HEK293T (cell line): ENCODE results near the gene TM7SF3.

Experiments used
- CTCF ChIA-PET: fragments of 350-600 bp; formaldehyde crosslinking; extraction: SDS; loops from one replicate; lab custom pipeline; 2021; ENCODE audit warnings: antibody characterized with exemption, inconsistent platforms; lab: Yijun Ruan, JAX
- POLR2A ChIA-PET: fragments of 350-600 bp; formaldehyde crosslinking; extraction: SDS; loops from one replicate; lab custom pipeline; 2020; ENCODE audit warnings: antibody characterized with exemption, inconsistent platforms; lab: Yijun Ruan, JAX
- DNase-seq: peaks from one replicate; pipeline ENCODE4 v3.0.0; 2012; ENCODE audit warnings: mixed read lengths; ENCODE audit errors: extremely low spot score
- ARNT ChIP-seq: fragments of 450-650 bp; IDR thresholded peaks from 2 replicates; pipeline ENCODE4 v1.6.1; 2017; ENCODE audit warnings: mild to moderate bottlenecking
- BHLHE40 ChIP-seq: fragments of 450-650 bp; IDR thresholded peaks from 2 replicates; pipeline ENCODE4 v1.6.1; 2016; ENCODE audit warnings: mild to moderate bottlenecking, moderate library complexity, borderline replicate concordance
- CTBP1 ChIP-seq: fragments of 450-650 bp; IDR thresholded peaks from 2 replicates; pipeline ENCODE4 v1.6.1; 2016; ENCODE audit warnings: borderline replicate concordance
- ELF4 ChIP-seq: fragments of 450-650 bp; IDR thresholded peaks from 2 replicates; pipeline ENCODE4 v1.6.1; 2017; ENCODE audit warnings: antibody characterized with exemption
- FOXA1 ChIP-seq: fragments of 450-650 bp; IDR thresholded peaks from 2 replicates; pipeline ENCODE4 v1.6.1; 2016; ENCODE audit warnings: mild to moderate bottlenecking
- FOXK2 ChIP-seq: fragments of 450-650 bp; IDR thresholded peaks from 2 replicates; pipeline ENCODE4 v1.6.1; 2016; ENCODE audit warnings: mild to moderate bottlenecking
- FOXM1 ChIP-seq: fragments of 450-650 bp; IDR thresholded peaks from 2 replicates; pipeline ENCODE4 v1.6.1; 2017; ENCODE audit warnings: mild to moderate bottlenecking, borderline replicate concordance
- HDGF ChIP-seq: fragments of 450-650 bp; IDR thresholded peaks from 2 replicates; pipeline ENCODE4 v1.6.1; 2017; ENCODE audit warnings: antibody characterized with exemption, borderline replicate concordance
- L3MBTL2 ChIP-seq: fragments of 450-650 bp; conservative IDR thresholded peaks from 2 replicates; pipeline ENCODE4 v1.6.1; 2016; ENCODE audit warnings: mild to moderate bottlenecking
- LEF1 ChIP-seq: fragments of 450-650 bp; IDR thresholded peaks from 2 replicates; pipeline ENCODE4 v1.6.1; 2017; ENCODE audit warnings: mild to moderate bottlenecking, borderline replicate concordance
- NFRKB ChIP-seq: fragments of 450-650 bp; IDR thresholded peaks from 2 replicates; pipeline ENCODE4 v1.6.1; 2016; ENCODE audit warnings: mild to moderate bottlenecking, moderate library complexity
- PKNOX1 ChIP-seq: fragments of 450-650 bp; IDR thresholded peaks from 2 replicates; pipeline ENCODE4 v1.6.1; 2016
- SP1 ChIP-seq: fragments of 450-650 bp; IDR thresholded peaks from 2 replicates; pipeline ENCODE4 v1.6.1; 2017
- SUZ12 ChIP-seq: fragments of 450-650 bp; IDR thresholded peaks from 2 replicates; pipeline ENCODE4 v1.6.1; 2016; ENCODE audit warnings: mild to moderate bottlenecking
- TARDBP ChIP-seq: fragments of 450-650 bp; IDR thresholded peaks from 2 replicates; pipeline ENCODE4 v1.6.1; 2016
- ZNF384 ChIP-seq: fragments of 450-650 bp; IDR thresholded peaks from 2 replicates; pipeline ENCODE4 v1.6.1; 2016

TM7SF3 gene

GRCh38 chr12:26982866-26983265 lies 31.3 kb downstream of the TM7SF3 start:
- DNase-seq: no peak
- TF ChIP-seq LEF1 (no peak), HDGF (no peak), FOXA1 (no peak), PKNOX1 (no peak), TARDBP (no peak), FOXK2 (no peak), CTBP1 (no peak), ARNT (no peak), ELF4 (no peak)
- POLR2A ChIA-PET: no interaction called here
- CTCF ChIA-PET: no interaction called here

GRCh38 chr12:26979733-26980132 lies 34.5 kb downstream of the TM7SF3 start:
- DNase-seq: no peak
- CTCF ChIA-PET: no interaction called here
- TF ChIP-seq TARDBP (no peak), NFRKB (no peak), PKNOX1 (no peak), L3MBTL2 (no peak), BHLHE40 (no peak), SP1 (no peak), ARNT (no peak), LEF1 (no peak), SUZ12 (no peak), CTBP1 (no peak), ELF4 (no peak), FOXA1 (no peak), FOXM1 (no peak)
- POLR2A ChIA-PET: no interaction called here

GRCh38 chr12:26978801-26979200 lies 35.4 kb downstream of the TM7SF3 start:
- CTCF ChIA-PET: no interaction called here
- no peak for TF ChIP-seq SUZ12
- no peak for DNase-seq
- POLR2A ChIA-PET: no interaction called here

GRCh38 chr12:26976687-26977086 lies 37.5 kb downstream of the TM7SF3 start:
- TF ChIP-seq FOXM1: no peak
- no peak for TF ChIP-seq ZNF384
- no peak for TF ChIP-seq NFRKB
- no peak for TF ChIP-seq SP1
- TF ChIP-seq ARNT: no peak
- no peak for TF ChIP-seq BHLHE40
- TF ChIP-seq HDGF: no peak
- no peak for TF ChIP-seq FOXK2
- no peak for TF ChIP-seq ELF4
- no peak for TF ChIP-seq LEF1
- no peak for TF ChIP-seq TARDBP
- TF ChIP-seq SUZ12: no peak
- no peak for TF ChIP-seq L3MBTL2
- no peak for TF ChIP-seq FOXA1
- TF ChIP-seq CTBP1: no peak
- CTCF ChIA-PET: no interaction called here
- DNase-seq: no peak
- POLR2A ChIA-PET: no interaction called here

- ChIA-PET CTCF (interaction anchor here (0.7 kb wide), 1 partner anchor 11 kb away, joined by 4 read pairs; no protein-coding TSS in a partner anchor), POLR2A (no interaction called here)
- DNase-seq: no peak
- TF ChIP-seq ELF4 (no peak), ZNF384 (no peak), ARNT (no peak), PKNOX1 (no peak), HDGF (no peak), NFRKB (no peak), CTBP1 (no peak), FOXA1 (no peak)
These were observed 42.2 kb downstream of the TM7SF3 start for GRCh38 chr12:26971963-26972362.

- DNase-seq: no peak
- ChIA-PET CTCF (no interaction called here), POLR2A (no interaction called here)
- TF ChIP-seq ELF4 (no peak), FOXK2 (no peak), FOXM1 (no peak), L3MBTL2 (no peak), NFRKB (no peak), ARNT (no peak), SP1 (no peak), PKNOX1 (no peak), HDGF (no peak), ZNF384 (no peak), TARDBP (no peak), BHLHE40 (no peak), LEF1 (no peak), SUZ12 (no peak), CTBP1 (no peak), FOXA1 (no peak)
These were observed 44.0 kb downstream of the TM7SF3 start for GRCh38 chr12:26970136-26970535.

GRCh38 chr12:26966842-26967241 lies 47.3 kb downstream of the TM7SF3 start:
- POLR2A ChIA-PET: no interaction called here
- DNase-seq: no peak
- no peak for TF ChIP-seq ARNT
- CTCF ChIA-PET: no interaction called here
